SKM-1 treated with dmso at 0.1 percent for 144 hours (cell line): Measurements from ENCODE around the gene DUSP22.
"Not testable (repeated sequence)": the region's sequence is repeated elsewhere in the genome, so short reads cannot be mapped to it uniquely, and the experiment has no call there.

Experiments
- DNase-seq: peaks from one replicate; lab custom pipeline; 2025; ENCODE audit not compliant: unreplicated experiment; lab: John Stamatoyannopoulos, UW

The DUSP22 gene

DNA sequence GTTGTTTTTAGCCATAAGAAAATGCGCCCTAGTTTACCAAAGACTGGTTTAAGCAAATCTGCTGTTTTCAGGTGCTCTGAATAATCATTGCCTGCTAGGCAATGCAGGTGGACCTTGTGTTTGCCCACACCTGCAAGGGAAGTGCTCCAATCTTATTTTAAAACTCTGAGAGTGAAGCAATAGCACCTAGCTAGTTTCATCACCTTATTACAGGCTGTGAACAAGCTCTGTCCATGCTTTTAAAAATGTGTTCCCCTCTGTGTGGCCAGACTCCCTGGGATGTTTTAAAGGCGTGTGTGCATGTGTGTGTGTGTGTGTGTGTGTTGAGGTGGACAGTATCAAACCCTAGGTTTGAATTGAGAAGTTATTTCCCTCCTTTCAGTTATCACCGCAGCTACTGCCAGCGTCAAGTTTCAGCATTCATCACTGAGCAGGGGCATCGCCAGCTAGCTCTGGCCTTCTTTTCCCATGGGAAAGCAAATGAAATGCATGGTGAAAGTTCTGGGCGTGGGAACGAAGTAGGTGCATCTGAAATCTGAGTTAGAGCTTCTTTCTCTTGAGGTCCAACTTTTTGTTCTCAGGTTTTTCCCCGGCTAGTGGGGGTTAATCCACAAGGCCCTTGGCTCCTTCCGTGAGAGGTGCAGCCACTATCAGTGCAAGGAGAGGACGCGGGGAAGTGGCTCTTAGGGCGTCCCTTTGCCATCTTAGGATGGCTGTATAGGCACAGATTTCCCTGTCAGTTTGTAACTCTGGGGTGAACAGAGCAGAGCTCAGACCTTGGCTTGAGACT, 30.8 kb downstream of the DUSP22 start:
- DNase-seq: no peak

DNA sequence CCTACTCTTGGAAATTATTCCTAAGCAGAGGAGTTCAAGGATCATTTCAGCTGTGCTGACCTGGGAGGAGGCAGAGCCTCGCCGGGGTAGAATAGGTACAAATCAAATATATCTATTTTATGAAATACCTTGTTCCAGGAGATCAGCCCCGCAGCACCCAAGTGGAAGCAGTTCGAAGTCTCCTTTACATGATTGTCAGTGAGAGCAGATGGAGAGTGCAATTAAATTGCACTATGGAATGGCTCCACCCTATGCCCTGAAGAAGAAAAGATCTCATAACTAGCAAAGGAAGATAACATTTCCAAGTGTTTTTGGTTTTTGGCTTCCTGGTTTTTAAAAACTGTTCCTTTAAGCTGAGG, 31.4 kb downstream of the DUSP22 start:
- DNase-seq: no peak

DNA sequence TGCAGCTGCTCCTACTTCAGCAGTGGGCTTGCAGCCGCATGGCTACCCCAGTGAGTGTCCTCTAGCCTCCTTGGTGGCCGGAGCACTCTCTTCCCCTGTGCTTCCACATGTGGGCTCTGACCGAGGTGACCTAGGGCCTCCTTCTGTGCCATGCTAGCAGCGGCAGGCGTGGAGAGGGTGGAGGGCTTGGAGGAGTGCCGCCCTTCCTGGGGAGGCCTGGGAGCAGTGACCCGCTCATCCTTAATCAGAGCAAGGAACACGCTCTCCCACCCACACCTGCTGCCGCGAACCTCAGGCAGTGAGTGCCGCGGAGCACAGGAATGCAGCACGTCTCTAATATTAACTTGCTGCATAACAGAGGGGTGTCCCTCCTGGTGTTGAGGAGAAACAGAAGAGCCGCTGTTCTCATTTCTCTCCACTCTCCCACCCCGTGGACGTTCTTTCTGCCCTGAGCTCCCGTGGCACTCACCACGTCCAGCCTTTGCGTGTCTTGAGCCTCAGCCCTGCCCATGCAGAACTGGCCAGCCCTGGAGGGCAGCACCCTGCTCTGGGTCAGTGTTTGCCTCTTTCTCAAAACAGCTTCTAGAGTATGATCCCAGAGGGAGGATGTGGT, 31.9 kb downstream of the DUSP22 start:
- DNase-seq: no peak

DNA sequence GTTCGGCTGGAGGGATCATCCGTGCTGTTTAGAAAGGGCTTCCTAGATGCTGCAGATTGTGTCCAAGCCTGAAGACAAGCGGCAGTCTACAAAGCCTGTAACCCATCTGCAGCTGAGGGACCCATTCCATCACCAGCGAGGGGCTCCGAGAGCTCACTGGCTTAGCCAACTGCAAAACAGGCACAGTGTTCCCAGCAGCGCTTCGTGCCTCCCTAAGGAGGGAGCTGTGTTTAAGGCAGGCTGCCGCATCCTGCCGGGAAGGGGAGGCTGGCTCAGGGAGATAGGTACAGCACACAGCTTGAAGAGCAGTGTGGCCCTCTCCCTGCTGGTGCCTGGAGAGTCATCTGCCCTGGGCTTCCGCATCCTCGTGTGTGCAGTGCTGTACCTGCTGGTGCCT, 32.4 kb downstream of the DUSP22 start:
- no peak for DNase-seq

DNA sequence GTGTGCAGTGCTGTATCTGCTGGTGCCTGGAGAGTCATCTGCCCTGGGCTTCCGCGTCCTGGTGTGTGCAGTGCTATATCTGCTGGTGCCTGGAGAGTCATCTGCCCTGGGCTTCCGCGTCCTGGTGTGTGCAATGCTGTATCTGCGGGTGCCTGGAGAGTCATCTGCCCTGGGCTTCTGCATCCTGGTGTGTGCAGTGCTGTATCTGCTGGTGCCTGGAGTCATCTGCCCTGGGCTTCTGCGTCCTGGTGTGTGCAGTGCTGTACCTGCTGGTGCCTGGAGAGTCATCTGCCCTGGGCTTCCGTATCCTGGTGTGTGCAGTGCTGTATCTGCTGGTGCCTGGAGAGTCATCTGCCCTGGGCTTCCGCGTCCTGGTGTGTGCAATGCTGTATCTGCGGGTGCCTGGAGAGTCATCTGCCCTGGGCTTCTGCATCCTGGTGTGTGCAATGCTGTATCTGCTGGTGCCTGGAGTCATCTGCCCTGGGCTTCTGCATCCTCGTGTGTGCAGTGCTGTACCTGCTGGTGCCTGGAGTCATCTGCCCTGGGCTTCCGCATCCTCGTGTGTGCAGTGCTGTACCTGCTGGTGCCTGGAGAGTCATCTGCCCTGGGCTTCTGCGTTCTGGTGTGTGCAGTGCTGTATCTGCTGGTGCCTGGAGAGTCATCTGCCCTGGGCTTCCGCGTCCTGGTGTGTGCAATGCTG, 33.0 kb downstream of the DUSP22 start:
- DNase-seq: not testable (repeated sequence)

DNA sequence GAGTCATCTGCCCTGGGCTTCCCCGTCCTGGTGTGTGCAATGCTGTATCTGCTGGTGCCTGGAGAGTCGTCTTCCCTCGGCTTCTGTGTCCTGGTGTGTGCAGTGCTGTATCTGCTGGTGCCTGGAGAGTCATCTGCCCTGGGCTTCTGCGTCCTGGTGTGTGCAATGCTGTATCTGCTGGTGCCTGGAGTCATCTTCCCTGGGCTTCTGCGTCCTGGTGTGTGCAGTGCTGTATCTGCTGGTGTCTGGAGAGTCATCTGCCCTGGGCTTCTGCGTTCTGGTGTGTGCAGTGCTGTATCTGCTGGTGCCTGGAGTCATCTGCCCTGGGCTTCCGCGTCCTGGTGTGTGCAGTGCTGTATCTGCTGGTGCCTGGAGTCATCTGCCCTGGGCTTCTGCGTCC, 33.8 kb downstream of the DUSP22 start:
- DNase-seq: not testable (repeated sequence)

DNA sequence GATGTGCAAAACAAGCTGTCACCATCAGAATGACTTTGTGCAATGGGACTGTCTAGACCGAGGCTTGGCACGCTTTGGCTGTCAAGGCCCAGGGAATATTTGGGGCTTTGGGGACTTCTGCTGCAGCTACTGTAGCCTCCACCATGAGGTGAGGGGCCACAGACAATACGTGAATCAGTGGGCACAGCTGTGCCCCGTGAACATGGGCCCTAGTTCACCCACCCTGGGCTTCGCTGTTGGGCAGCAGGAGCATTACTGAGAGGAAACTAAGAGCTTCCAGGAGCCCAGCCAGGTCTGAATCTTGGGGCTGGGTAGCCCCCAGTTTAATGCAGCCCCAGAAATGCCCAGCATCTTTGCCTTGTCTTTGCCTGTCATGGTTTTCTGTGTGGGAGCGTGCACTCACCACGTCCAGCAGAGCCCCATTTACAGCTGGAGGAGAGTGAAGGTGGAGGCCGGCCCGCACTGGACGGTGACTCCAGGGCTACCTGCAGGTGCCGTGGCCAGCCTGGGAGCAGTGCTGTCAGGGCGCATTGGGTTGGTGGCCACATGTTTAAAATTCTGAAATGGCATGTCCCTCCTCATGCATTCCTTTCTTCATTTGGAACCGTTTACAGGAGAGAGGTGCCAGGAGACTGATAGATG, 34.7 kb downstream of the DUSP22 start:
- DNase-seq: no peak

DNA sequence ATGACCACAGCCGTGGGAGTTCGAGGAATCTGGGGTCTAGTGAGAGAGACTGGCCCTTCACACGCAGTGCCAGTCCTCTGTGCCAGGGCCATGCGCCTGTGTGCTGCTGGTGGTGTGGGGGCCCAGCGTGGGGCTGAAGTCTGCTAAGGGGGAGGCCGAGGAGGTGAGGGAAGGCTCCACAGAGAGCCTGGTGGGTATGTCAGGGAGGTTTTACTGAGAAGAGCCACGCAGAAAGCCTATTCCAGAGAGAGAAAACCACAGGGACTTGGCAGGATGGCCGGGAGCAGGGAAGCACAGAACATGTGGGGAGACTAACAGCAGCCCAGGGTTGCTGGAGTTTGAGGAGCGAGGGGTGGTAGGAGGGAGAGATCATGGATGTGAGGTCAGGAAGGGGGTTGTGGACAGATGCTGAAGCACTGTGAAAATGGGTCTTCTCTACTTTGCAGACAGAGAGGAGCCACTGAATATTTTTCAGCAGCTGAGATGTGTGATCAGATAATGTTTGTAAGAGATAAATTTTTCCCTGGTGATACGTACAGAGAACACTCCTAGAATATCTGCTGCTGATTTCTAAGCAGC, 35.3 kb downstream of the DUSP22 start:
- no peak for DNase-seq

DNA sequence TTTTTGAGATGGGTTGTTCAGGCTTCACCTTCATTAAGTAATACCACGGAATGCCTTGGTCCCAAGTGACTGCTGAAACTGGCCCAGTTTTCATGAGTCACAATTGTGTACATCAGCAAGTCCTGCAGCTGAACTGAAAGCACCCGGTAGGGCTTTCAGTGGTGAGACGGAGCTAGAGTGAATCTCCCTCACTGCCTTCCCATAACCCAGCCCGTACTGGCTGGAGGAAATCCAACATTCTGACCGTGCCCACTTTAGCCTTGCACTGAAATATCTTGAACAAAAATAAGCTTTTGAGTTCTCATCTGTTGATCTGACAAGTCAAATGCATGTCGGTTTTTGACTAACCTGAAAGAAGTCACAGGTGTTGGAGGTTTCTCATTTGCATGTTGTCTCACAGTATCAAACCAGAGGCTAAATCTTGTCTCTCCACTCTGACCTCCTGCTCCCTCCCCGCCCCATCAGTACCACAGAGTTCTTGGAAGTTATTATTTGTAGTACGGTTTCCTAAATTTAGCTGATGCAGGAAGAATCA, 35.9 kb downstream of the DUSP22 start:
- DNase-seq: no peak

DNA sequence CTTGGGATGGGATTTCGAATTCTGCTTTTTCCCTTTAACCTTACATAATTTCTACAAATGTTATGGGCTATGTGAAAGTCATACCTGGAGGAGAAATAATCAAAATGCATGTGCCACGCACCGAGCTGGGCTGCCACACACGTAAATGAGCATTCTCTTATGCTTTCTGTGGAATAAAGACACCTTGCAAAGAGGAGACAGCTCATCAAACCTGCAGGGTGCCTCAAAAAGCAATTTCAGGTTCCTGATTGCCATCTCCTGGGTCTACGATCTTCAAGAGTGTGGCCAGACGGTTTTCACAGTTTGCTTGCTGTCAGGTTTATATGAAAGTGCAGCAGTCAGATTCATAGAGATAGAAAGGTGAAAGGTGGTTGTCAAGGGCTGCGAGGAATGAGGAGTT, 36.6 kb downstream of the DUSP22 start:
- no peak for DNase-seq

DNA sequence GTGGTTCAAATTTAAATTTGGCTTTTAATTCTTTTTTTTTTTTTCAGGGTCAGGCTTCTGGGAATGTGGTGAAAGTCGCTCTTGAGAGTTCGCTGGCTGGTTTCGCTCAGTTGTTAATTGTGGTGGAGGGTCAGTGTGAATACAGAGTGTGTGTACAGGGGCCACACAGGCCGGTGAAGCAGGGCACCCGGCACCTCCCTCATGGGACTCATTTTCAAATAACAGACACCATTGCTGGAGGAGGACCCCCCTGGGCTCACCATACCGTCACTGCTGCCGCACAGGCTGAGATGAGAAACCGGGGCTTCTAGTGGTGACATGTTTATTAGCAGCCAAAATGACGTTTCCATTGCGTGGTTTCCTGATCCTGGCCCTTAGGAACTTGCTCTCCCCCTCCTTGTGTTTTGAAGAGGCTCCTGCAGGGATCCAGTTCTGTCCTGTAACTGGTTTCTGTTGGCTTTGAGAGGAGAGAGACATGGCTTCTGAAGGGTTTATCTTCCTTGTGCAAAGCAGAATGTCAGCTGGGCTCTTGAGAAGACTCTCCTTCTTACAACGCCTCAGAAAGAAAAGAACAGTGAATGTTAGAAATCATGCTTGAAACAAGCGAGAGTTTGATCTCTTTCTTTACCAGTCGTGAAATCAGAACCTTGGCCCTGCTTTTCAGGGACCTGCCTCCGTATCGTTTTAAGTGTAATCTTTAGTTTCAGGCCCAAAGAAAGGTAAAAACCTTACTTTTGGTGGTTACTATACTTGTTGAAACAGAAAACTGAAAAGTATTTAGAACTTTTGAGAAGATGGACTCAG, 37.8 kb downstream of the DUSP22 start:
- no peak for DNase-seq

DNA sequence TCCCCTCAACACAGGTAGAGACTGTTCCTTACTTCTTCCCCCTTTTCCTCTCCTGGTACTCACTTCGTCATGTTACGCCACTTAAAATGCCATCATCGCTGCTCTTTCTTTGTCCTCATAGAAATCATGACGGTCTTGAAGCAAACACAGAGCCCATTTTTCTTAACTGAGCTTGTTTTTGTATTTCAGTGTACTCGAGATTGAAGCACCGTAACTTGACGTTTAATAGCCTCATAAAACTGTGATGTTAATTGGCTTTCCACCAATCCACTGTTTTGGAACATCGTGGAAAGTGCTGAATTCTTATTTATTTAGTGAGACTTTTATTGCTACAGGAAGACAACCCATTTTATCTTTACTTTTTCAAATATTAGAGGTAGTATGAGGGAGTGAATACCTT, 38.7 kb downstream of the DUSP22 start:
- no peak for DNase-seq

DNA sequence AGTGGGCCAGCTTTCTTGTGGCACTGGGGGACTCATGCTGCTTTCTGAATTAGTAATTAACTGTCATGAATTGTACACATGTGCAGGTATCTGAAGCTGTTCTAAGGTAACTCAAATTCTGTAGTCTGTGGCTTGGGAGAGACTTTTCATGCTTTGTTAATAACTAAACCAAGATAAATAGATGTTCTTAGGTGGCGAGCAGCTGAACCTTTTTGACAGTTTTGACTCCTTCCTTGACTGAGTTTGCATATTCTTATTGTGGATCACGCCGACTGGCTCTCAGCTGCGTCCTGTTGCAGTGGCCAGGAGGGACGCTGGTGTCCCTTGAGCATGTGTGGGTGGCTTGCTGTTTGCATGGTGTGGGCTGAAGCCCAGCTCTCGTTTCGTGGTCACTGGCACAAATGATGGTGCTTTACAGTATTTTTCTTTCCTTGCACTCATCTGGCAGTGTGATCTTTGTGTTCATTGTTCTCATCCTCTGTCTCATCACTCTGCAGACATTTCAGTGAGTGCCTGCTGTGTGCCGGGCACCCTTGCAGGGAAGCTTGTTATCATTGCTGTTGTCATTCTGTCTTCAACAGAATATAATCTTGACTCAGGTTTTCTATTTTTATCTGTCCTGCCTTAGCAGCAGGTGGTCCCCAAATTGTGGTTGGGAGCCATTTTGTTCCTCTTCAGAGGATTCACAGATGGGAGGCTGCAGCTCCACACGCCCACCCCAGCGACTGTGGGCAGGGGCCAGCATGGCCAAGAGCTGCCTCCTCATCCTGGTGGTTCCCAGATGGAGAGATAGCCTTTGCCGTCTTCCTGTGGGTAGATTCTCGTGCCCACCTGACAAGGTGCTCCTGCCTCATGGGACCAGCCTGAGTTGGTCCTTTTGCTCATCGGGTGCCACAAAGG, 39.6 kb downstream of the DUSP22 start:
- DNase-seq: no peak

DNA sequence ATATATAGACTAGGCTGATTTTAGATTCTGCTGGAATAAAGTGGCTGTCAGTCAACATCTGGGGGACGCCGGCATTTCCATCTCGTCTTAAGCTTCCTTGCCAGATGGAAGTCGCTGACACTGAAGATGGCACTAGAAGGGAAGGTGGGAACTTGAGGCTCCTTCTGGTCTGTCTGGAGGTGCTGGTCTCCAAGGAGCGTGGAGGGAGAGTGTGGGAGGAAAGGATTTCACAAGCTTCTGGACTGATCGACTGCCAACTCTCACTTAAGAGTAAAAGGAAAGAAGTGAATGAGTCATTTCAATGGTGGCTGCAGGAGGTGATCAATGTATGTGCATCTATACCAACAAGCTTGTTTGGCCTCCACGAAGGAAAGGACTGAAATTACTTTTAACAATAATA, 40.4 kb downstream of the DUSP22 start:
- DNase-seq: no peak

DNA sequence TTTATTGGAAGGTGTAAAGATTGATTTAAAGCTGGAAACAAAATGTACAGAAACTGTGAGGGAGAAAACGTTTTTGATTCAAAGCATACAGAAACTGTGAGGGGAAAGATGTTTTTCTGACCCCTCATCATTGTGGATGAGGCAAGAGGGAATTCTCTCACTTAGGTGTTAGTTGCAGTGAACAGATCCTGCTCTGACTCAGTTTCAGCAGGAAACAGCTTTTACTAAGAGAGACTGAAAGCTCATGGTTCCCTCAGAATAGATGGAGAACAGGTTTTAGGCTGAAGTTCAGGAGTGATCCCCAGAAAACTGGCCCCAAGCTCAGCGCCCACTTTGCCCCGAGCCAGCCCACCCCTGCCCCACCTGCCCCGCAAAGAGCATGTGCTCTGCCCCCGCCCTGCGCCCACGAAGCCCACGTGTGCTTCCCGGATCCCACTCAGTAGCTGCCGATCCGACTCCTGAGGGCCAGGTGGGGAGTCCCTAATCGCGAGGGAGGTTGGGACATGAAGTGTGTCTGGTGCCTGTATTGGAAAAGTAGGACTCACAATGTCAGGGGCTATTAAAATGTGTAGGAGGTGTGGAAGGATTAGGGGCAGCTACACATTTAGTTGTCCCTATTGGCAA, 41.2 kb downstream of the DUSP22 start:
- DNase-seq: no peak

DNA sequence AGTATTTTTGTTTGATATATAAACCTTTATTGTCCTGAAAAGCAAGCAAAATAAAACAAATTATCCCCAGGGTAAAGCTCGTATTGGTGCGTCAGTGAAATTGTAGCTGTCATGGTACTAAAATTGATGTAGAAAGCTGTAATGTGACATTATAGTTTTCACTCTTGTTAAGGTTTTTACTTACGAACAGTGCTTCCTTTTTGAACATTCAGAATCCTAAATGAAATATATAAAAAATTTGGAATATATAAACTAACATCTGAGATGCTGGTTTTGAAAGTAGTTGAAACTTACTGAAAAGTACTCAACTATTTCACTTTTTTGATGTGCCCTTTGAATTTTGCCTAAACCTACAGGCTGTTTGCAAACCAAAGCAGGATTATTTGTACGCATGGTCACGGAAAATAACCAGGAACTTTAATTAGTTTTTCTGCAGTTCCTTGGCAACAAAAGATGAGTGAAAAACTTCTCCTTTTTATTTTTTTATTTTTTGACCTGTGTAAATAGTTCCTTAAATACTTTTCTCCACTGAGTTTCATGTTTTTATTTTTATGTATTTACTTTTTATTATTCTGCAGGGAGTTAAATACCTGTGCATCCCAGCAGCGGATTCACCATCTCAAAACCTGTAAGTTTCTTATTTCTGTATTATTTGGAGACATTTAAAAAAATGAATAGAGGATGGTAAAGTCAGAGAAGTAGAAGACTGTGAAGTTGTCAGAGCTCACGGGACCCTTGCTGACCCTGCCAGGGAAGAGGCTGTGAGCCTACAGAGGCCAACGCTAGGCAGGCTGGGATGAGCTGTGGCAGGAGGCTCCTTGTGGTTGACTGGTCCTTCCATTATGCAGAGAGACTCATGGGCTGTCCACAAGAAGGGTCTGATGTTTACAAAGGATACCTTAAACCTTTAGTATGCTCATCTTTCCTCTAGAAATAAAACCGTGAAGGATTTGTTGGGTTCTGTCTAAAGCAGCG, 42.5 kb downstream of the DUSP22 start:
- DNase-seq: no peak

DNA sequence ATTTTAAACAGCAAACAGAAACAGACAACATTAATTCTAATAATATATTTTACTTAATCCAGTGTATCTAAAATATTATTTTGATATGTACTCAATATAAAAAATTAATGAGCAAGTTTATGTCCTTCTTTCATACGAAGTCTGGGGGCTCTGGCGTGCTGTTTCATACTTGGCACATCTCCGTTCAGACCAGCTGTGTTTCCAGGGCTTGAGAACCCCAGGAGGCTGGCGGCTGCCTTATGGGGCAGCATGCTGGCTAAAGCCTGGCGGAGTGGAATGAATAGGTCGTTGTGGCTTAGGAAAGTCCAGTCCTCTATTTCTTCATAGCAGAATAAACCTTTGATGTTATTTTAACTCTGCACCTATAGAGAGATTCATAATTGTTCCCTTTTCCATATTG, 43.3 kb downstream of the DUSP22 start:
- no peak for DNase-seq
